Activated CD4-positive, alpha-beta T cell treated with anti-CD3 and anti-CD28 coated beads, Interleukin-10, Interleukin-2, amounts not matched to agents 100 ng/mL and 50 ng/mL, durations not matched to agents 16 hours and 8 hours (primary cell): ENCODE measurements around the gene RENBP.
A peak's percentile ranks its signal among the peaks of the same experiment; 100 is the strongest.

Experiments
- DNase-seq: peaks from one replicate; pipeline ENCODE4 v3.0.0-alpha.2; 2020

RENBP gene

DNA sequence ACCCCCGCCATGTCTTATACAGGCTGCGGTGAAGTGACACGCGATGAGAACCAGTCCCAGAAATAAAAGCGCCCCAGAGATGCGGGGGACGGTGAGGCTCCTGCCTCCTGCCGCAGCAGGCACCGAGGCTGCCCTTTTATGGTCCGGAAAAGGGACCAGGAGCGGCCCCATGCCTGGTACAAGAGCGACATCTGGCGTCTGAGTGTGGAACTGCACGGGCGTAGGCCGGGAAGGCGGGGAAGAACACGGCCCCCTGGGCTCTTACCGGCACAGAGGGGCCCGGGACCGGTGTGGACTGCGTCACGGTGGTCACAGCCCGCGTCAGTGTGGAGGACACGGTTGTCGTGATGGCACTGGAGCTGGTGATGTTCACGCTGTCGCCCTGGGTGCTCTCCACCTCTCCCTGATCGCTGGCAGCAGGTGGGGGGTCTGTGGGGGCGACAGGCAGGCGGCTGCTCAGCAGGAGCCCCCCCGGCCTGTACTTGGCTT, 8.9 kb upstream of the RENBP start:
- DNase-seq: peak; percentile 83

DNA sequence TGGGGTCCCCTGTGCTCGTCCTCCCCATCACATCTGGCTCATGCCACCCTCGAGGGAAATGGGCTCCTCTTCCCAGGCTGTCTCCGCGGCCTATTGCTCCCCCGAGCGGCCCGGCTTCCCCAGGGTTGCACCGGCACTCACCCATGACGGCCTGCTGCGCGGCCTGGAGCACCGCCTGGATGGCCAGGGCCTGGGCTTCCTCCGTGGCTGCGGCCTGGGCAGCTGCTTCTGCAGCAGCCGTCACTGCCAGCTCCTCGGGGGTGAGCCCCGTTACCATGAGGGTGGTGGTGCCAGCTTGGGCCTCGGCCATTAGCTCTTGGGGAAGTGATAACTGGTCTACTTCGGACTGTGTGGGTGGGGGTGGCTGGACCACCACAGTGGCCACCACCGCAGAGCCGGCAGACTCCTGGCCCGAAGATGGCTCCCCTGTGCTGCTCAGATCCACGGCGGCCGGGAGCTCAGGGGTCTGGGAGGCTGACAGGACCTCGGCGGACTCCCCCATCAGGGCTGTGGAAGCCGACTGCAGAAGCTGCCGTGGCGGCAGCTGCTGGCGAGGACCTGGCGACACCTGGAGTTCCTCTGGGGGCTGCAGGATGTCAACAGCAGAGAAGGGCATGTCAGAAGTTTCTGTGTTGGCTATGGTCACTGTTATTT, 8.1 kb upstream of the RENBP start:
- DNase-seq: no peak

DNA sequence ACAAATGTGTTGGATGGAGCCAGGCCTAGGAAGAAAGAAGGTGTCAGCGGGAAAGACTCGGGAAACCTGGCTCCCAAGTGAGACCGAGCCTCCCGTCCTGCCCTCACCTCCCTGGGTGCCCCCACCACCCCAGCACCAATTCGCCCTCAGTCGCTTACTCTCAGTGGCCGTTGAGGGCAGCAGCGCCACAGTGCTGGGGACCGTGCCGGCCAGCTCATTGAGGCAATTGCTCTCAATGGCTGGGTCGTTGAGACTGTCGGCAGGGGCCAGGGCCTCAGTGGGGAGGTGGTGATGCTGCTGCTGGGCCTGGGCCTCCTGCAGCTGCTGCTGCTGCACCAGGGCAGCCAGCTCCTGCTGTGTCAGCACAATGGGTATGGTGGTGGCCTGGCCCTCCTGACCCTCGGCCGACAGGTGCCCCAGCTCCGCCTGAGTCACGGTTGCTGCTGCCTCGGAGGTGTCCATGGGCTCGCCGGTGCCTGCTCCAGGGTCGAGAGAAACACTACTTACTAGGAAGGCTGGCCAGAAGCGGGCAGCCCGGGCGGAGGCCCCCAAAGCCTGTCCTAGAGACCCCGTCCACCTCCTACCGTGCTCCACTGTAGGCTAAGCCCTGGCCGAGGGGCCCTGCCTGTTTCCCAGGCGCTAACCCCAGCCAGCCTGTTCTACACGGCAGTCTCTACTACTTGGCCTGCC, 7.4 kb upstream of the RENBP start:
- DNase-seq: no peak

DNA sequence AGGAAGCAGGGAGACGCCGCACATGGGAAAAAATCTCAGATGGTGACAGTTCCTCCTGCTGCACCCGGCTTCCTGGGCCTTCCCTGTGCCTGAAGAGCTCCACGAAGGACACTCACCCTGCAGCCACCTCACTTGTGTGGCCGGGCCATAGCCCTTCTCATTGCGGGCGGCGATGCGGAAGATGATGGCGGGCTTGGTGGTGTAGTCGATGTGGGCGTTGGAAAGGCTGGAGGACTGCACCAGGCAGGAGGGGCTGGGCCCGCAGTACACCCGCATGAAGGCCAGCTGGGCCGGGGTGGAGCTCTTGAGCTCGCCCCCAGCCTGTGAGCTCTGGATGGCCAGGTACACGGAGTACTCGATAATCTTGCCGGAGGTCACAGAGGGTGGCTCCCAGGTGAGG, 5.7 kb upstream of the RENBP start:
- no peak for DNase-seq

DNA sequence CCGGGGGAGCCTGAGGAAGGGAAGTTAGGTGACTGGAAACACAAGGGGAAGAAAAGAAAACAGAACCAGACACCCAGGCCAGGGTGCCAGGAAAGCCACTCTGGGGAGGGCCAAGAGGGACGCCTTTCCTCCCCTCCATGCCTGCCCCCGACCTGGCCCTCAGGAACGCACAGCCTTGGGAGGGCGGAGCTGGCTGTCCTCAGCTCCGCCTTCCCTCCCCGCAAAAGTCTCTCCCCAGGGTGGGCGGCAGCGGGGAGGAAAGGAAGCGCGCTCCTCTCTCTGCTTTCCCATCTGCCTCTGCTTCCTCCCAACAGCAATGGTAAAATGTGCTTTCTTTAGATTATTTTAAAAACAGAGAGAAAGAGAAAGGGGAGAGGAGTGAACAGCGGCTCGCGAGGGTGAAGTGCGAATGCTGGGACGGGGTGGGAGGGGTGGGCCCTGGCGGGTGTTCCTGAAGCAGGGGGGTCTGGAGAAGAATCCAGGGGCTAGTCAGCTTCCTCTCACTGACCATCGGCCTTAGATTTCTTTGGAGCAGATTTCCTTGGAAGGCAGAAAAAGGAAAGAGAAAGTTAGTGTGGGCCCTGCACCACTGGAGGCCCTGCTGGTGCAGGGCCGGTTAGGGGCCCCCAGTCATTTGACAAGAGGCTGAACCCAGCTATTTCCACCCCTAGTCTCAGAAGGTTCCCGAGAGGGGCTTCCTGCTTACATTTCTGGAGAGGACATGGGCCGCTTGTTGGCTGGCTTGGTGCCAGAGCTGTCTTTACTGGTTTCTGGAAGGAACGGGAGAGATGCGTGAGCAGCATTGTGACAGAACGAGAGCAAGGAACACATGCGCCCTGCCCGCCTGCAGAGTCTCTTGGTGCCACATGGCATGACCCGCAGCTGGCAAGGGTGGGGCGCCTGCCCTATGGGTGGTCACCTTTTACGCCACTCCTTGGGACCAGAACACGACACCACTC, 4.7 kb upstream of the RENBP start:
- DNase-seq: no peak

DNA sequence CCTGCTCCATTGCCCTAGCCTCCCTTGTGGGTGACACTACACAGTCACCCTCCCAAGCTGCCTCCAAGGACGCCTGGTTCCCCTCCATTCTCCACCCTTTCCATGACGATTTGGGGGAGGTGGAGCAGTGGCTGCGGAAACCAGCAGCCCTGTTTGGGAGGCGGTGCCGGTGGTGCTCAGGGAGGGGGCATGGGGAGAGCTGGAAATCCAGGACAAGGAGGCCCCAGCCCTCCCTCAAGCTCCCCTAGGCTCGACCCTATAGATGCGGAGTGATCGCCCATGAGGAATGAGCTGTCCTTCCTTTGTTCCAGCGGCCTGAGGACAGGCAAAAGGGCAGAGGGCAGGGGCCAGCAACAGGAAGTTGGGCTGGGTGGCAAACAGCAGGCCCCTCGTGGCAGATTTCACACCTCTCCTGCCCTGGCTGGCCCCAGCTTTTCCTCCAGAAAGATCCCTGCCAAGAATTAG, 3.6 kb upstream of the RENBP start:
- no peak for DNase-seq

DNA sequence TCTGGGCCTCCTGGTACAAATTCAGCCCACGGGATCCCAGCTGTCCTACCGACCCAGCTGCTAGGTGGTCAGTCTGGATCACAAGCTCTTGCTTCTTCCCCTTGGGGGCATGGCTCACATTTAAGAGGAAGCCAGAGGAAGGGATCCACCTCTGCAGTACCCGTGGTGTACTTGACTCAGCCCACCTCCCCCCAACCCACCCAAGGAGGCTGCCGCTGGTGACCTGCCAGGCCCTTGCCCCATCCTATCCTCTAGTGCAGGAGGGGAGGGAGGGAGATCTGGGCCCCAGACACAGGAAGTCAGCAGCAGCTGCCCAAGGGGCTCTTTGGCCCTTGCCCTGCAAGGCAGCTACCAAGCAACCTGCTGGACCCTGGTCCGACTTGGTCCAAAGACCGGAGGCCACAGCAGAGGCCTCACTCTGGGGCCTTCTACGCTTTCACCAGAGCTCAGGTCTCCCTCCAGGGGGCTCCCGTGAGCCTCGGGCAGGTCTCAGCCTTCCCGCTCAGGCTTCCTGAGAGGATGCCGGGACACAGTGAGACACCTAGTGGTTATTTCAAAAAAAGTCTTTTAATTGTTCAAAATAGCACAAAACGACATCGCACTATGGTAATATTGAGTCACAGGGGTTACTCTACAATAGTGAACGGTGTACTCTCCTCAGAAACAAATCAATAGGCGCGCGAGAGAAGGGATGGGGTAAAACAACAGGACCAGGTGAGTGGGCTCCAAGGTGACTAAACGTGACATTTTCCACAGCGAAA, 2.7 kb upstream of the RENBP start:
- peak; percentile 92 for DNase-seq

DNA sequence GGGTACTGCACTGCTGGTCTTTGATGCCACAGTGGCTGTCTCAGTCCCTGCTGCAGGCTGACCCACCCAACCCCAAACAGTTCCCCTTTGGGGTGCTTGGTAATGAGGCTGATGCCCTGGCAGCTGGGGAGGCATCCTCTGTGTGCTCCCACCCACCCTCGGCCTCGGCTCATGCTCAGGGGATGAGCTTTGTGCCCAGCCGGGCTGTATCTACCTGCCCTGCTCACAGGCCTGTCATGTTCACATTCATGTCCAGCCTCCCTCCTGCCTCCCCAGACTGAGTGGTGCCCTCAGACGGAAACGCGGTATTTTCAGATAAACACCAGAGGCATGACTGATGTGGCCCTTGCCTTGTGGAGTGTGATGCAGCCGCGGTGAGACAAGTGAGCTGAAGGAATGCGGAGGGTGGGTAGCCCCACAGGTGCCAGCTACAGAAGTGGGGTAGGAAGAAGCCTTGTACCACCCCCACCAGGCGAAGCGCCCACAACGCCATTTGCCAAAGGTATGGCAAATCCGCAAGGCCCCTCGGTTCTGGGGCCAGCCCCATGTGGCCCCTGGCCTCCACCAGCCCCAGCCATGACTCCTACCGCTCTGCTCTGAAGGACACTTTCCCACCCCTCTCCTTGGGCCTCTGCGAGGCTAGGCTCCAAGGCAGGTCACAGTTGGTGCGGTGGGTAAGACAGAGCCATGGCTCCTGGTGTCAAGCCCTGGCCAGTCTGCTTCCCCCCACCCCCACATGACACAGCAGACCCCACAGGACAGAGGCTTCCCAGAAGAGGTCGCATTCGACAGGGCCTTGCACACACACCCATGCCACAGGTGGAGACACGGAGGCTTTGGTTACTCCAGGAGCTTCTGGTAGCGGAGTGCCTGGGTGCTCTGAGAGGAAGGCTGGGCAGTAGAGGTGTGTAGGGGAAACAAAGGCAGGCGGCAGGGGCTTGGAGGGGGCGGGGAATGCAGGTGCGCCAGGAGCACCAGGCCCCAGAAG, 1.8 kb upstream of the RENBP start:
- no peak for DNase-seq

DNA sequence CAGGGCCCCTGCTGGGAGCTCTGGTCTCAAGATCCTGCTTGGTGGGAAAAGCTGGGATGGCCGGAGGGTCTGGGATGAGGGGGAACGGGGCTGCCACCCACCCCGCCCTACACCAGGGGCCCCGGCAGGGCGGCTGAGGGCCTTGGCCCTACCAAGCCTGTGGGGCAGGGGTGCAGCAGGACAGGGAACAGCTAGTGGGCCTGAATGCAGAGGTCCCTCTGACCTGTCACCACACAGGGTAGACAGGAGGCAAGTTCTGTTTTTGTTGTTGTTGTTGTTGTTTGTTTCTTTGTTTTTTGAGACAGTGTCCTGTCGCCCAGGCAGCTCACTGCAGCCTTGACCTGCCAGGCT, 332 bp upstream of the RENBP start:
- DNase-seq: no peak

DNA sequence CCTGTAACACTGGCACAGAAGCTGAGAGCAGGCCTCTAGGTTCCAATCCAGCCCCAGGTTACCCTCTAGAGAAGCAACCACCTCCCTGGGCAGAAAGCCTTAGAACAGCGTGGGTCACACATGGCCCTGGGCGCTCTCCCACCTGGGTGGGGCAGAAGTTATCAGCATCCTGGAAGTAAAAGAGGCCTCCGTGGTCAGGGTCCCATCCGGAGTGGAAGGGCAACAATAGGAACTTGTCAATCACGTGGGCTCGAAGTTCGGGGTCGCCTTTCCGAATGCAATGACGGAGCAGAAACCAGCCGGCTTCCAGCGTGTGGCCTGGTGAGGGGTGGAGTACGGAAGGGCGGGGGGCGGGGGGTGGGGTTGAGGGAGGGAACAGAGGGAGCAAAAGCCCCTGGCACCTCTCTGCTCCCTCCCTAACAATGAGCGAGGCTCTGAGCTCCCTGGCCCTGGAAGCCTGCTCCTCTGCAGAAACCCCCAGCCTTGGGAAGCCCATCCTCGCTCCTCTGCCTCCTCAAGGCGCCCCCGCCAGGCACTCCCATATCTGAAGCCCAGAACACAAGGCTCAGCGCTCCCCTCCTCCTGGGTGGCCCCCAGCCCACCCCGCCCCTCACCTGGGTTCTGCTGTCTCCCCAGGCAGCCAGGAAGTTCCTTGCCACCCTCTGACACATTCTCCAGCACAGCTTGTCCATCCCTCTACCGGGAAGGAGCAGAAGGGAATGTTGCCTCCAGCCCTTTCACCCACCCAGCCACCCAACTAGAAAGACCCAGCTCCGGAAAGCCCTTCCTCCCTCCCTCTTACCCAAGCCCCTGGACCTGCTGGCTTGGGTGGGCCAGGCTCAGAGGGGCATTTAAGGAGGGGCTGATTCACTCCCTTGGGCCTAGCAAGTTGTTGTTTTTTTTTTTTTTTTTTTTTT, 2.8 kb downstream of the RENBP start:
- DNase-seq: no peak

DNA sequence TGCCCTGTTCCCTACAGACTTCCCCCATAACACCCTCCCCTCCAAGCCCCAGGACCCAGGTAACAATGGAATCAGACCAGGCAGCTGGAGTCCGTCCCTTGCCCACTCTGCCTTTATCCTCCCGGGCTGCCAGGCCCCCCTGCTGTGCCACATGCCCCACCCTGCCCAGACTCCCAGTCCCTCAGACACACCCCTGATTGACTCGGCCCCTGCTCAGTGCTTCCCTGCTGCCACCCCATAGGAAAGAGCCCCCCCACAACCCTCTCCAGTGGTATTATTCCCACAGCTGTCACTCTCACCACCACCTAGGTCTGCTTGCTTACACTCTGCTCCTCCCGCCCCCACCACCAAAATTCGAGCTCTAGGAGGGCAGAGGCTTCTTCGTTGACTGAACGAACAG, 4.9 kb downstream of the RENBP start:
- DNase-seq: no peak

DNA sequence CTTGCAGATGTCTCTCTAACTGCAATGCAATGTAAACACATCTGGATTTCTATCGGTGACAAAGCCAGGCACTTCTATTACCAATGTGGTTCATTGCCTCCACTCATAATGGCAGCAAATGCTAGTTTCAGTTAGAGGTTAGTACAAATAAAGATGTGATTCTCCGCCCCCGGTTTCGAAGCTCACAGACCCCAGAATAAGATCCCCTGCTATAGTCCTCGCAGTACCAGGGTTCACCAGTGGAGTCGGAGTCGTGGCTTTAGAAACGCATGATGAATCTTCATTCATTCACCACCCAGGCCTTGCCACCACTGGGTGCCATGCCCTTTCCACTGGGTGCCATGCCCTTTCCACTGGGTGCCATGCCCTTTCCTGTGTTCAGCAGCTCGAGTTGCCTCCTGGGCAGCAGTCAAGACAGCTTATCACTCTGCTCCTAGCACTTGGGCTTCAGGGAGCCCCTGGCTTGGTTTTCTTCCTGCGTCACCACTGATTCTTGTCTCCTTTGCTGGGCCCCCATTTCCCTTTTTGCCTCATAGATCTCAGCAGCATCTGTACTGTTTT, 6.1 kb downstream of the RENBP start:
- DNase-seq: no peak

DNA sequence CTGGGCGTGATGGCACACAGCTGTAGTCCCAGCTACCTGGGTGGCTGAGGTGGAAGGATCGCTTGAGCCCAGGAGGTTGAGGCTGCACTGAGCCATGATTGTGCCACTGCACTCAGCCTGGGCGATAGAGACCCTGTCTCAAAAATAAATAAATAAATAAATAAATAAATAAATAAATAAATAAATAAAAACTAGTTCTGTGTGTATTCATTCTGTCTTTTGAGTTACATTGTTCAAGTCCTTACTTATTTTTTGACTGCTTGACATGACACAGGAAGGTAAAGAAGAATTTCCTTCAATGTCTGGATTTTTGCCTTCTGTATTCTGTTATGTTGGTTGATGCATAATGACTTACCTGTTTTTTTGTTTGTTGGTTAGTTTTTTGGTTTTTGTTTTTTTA, 7.4 kb downstream of the RENBP start:
- no peak for DNase-seq

DNA sequence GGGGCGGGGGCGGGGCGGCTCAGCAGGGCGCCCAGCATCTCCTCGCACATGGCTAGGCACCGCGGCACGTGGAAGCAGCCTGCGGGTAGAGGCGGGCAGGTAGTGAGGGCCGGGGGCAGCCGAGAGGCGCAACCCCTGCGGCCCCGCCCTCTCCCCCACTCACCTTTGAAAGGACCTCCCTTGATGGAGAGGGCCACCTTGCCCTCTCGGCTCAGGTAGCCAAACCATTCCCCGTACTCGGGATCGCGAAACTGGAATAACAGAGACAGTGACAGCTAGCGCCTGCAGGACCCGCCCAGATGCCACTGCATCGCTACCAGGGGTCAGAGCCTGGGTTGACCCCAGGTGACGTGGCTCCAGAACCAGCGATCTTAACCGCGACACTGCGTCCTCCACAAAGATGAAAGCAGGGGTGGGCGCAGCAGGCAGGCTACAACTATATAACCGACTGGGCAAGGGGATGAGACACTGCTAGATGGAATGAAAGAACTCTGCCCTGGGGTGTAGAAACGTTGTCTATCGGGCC, 9.1 kb downstream of the RENBP start:
- no peak for DNase-seq

DNA sequence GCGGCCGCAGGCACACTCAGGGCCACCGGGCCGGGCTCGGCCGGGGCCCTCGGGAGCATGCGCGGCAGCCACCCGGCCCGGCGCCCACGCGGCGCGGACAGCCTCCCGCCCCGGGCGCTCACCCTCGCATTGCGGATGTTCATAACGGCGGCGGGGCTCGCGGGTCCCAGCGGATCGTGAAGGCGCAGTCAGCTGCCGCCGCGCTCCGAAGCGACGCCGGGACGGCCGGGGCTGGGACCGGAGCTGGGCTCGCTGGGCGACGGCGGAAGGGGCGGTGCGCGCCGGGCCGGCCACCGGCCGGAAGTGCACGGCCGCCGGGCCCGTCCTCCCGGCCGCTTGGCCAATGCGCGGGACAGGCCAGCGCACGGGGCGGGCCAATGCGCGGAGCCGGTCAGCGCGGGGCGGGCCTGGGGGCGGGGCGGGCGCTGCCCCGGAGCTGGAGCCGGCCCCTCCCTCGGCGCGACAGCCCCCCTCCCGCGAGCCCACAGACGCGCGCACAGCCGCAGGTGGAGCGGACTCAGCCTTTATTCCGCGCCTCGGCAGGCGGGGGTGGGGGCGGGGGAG, 9.6 kb downstream of the RENBP start, which contains the start of gene NAA10:
Gene NAA10, minus strand, starts transcription at position 276 of the 564 bp plus-strand sequence. Its CDS starts 133 bp downstream, at position 143.
- DNase-seq: peak; percentile 86

DNA sequence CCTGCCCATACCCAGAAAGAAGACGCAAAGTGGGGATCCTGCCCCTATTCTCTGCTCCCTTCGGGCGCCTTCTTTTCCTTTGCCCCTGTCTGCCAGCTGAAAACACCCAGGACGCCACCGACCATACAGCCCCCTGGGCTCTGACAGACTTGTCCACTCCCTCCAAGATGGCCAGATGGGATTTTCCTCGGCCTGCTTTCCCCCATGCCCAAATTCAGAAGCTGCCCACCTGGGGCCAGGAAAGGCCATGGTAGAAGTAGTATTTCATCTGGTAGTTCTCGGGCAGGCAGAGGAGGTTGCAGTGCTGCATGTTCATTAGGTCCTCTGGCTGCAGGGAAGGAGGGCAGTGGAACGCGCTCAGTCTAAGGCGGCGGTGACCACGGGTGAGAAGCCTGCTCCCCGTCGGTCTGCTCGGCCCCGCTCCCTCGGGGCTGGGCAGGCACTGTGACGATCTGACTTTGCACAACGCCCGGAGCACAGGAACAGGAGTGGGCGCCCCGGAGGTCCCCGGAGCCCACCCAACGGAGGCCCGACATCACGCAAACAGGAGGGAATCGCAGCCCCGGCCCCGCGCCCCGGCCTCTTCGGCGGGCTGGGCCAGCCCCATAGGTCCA, 10.2 kb downstream of the RENBP start:
- no peak for DNase-seq

DNA sequence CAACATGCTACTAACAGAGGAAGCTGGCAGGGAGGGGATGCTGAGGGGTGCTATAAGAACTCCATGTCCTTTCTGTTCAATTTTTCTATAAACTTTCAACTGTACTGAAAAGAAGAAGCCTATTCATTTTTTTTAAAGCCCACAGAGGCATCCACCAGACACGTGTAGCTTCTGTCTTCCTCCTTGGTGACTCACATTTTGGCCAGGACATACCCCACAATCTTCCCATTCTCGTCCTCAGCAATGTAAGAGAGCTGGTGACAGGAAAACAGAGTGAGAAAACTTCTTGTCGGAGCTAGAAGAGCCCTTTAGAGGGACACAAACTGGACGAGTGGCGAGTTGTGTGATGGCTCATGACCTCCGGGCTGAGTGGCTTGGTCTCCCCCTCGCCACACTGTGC, 10.7 kb downstream of the RENBP start:
- DNase-seq: no peak

DNA sequence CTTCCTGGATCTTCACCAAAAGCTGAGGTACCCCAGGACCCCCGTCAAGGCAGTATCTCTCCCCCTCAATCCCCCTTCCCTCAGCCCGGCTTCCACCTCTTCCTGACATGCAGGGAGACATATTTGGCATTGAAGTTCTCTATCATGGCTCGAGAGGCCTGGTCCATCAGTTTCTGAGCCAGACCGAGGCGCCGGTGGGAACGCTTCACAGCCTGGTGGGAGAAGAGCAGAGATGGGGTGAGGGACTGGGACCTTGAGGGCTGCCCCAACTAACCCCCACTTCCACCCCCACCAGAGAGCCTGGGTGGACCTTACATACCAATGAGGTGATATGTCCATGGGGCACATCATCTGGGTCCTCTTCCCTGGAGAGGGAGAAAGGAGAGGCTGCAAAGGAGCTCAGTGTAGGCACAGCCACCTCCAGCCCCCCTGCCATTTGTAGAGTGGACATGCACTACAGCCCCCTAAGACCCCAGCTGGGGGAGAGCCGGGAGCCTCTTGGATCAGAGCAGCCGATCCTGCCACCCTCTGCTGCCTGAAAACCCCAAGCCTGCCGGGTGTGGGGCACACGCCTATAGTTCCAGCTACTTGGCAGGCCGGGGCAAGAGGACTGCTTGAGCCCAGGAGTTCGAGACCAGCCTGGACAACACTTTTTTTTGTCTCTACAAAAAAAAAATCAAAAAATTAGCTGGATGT, 12.1 kb downstream of the RENBP start:
- DNase-seq: no peak
